A673 (cell line): ENCODE data around the gene KCNT2. TPM values are rescaled to one million over a fixed set of nuclear protein-coding genes. Genes with fewer than 3 reads are reported as not detected.

Experiments
- BruUV-seq: library from RNA; stranded (reverse); fragments of 400-500 nt; replicated peaks from 2 replicates; lab custom pipeline; 2021; lab: Mats Ljungman, UMichigan
- CTCF ChIA-PET: fragments of 300-600 bp; sonication (Branson Sonifier 250); formaldehyde crosslinking; loops from one replicate; lab custom pipeline; 2022; ENCODE audit warnings: antibody characterized with exemption; lab: Charles Lee
- POLR2A ChIA-PET: fragments of 300-600 bp; sonication (Branson Sonifier 250); formaldehyde crosslinking; loops from one replicate; lab custom pipeline; 2022; ENCODE audit warnings: antibody characterized with exemption; ENCODE audit not compliant: low non-redundant PET; lab: Charles Lee
- DNase-seq: peaks from one replicate; pipeline ENCODE4 v3.0.0-alpha.2; 2015; ENCODE audit warnings: low spot score
- H3K27ac ChIP-seq: fragments of 200-600 bp; sonication (generic); 2 replicates; pipeline ENCODE4 v1.5.1; 2016; ENCODE audit warnings: mixed run types, low read depth, mild to moderate bottlenecking, mixed read lengths, antibody characterized with exemption, low read length; ENCODE audit not compliant: poor library complexity, severe bottlenecking
- H3K27me3 ChIP-seq: fragments of 200-600 bp; sonication (generic); replicated peaks from 2 replicates; pipeline ENCODE4 v1.6.1; 2017; ENCODE audit warnings: mixed run types, low read depth, mild to moderate bottlenecking, mixed read lengths, antibody characterized with exemption, low read length; ENCODE audit not compliant: insufficient read depth, poor library complexity
- H3K36me3 ChIP-seq: fragments of 200-600 bp; sonication (generic); 2 replicates; pipeline ENCODE4 v1.6.1; 2016; ENCODE audit warnings: mixed run types, mild to moderate bottlenecking, mixed read lengths, antibody characterized with exemption, low read length; ENCODE audit not compliant: insufficient read depth, poor library complexity, severe bottlenecking
- H3K4me1 ChIP-seq: fragments of 200-600 bp; sonication (generic); 2 replicates; pipeline ENCODE4 v1.6.1; 2017; ENCODE audit warnings: mixed run types, mild to moderate bottlenecking, mixed read lengths, antibody characterized with exemption, low read length; ENCODE audit not compliant: insufficient read depth, poor library complexity, severe bottlenecking
- H3K4me3 ChIP-seq: fragments of 200-600 bp; sonication (generic); 2 replicates; pipeline ENCODE4 v1.5.1; 2016; ENCODE audit warnings: low read depth, mixed run types, mild to moderate bottlenecking, mixed read lengths, low read length; ENCODE audit not compliant: poor library complexity, severe bottlenecking
- H3K9me3 ChIP-seq: fragments of 200-600 bp; sonication (generic); 2 replicates; pipeline ENCODE4 v1.6.1; 2016; ENCODE audit warnings: mixed run types, low read depth, mild to moderate bottlenecking, mixed read lengths, antibody characterized with exemption, low read length; ENCODE audit not compliant: poor library complexity, severe bottlenecking
- EZH2 ChIP-seq: fragments of 200-600 bp; sonication (generic); IDR thresholded peaks from 2 replicates; pipeline ENCODE4 v1.6.1; 2017; ENCODE audit warnings: borderline replicate concordance, low read depth, mild to moderate bottlenecking, mixed read lengths, antibody characterized with exemption, low read length; ENCODE audit not compliant: poor library complexity, severe bottlenecking
- intact Hi-C: fragments of 100-400 bp; cut with micrococcal nuclease; formaldehyde crosslinking; loops from one replicate; pipeline ENCODE4 v1.10.0; 2022; ENCODE audit not compliant: unreplicated experiment
- total RNA-seq: library from RNA; stranded (reverse); gene quantifications from 2 replicates; pipeline ENCODE4 v1.2.3, GENCODE V29; 2021
- TF ChIP-seq, protein P1 (sequence below): fragments of 300-800, 200-600 bp; sonication (generic); conservative IDR thresholded peaks from 2 replicates; pipeline ENCODE4 v1.5.1; 2017; ENCODE audit warnings: low read depth, mild to moderate bottlenecking, antibody characterized with exemption, low read length, moderate library complexity, mixed read lengths

The KCNT2 gene
- total RNA-seq, 1 experiment from 2014 or later: 1.2 TPM

DNA sequence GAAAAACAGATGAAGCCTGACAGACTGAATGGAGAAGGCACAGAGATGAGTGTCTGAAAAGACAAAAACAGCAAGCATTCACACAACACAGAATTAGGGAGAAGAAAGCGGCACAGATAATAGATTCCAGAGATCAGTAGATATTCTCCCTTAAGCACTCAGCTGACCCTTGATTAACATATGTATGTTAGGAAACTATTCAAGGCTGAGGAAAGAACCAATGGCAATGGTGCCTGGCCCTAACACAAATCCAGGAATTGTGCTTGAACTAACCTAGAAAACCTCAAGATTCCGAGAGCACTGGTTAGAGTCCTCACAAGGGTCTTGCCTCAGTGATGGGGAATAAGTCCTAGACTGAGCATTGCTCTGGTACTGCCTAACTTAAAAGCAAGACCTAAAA lies 30.9 kb downstream of the KCNT2 start:
- H3K4me1 ChIP-seq: no peaks in the 10 kb centered on the region
- no peak for TF ChIP-seq EZH2
- TF ChIP-seq, protein P1, sequence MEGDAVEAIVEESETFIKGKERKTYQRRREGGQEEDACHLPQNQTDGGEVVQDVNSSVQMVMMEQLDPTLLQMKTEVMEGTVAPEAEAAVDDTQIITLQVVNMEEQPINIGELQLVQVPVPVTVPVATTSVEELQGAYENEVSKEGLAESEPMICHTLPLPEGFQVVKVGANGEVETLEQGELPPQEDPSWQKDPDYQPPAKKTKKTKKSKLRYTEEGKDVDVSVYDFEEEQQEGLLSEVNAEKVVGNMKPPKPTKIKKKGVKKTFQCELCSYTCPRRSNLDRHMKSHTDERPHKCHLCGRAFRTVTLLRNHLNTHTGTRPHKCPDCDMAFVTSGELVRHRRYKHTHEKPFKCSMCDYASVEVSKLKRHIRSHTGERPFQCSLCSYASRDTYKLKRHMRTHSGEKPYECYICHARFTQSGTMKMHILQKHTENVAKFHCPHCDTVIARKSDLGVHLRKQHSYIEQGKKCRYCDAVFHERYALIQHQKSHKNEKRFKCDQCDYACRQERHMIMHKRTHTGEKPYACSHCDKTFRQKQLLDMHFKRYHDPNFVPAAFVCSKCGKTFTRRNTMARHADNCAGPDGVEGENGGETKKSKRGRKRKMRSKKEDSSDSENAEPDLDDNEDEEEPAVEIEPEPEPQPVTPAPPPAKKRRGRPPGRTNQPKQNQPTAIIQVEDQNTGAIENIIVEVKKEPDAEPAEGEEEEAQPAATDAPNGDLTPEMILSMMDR: no peak
- H3K27ac ChIP-seq: no peak overlapping the region
- CTCF ChIA-PET: no interaction called here
- H3K36me3 ChIP-seq: no peaks in the 10 kb centered on the region
- DNase-seq: no peak
- intact Hi-C loops: no loop called here
- no peaks in the 10 kb centered on the region for H3K27me3 ChIP-seq
- BruUV-seq: no TSS peak
- no peaks in the 10 kb centered on the region for H3K9me3 ChIP-seq
- POLR2A ChIA-PET: no interaction called here
- H3K4me3 ChIP-seq: no peak overlapping the region

DNA sequence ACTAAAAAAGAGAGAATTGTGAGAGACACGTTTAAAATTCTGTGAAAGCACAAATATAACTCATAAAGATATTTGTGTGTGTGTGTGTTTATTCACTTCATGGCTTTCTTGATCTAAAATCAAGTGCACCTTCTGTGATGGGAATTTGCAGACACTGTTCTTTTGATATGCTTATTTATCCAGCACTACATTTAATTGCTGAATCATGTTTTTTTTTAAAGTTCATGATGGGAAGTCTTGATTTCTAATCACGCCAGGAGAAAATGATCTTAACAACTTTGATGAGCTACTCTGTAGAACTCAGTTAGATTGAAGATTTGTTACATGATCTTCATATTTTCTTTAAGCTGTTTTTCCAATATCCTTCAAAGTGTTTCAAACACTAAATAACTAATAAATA lies 35.0 kb downstream of the KCNT2 start:
- Histone ChIP-seq H3K27me3 (no peaks in the 10 kb centered on the region), H3K36me3 (no peaks in the 10 kb centered on the region), H3K27ac (no peak overlapping the region), H3K9me3 (no peaks in the 10 kb centered on the region), H3K4me1 (no peaks in the 10 kb centered on the region), H3K4me3 (no peak overlapping the region)
- intact Hi-C loops: no loop called here
- DNase-seq: no peak
- ChIA-PET POLR2A (no interaction called here), CTCF (no interaction called here)
- no TSS peak for BruUV-seq
- TF ChIP-seq, protein P1: no peak
- no peak for TF ChIP-seq EZH2

DNA sequence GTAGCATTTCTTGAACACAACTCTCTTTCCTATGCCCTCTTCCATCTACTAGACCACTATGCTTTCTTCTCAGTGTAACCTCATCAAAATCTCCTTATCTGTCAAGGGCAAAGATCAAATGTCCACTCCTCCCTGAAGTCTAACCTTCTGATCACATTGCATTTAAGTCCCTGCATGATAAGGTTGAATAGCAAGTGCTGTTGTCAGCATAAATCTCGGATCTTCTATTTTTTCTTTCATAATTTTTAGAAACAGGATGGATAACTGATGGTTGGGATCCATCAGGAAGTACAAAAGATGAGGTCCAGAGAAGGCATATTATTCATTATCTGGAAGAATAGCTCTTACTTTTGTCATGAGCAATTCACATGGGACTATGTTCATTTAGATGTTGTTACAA lies 41.0 kb downstream of the KCNT2 start:
- TF ChIP-seq EZH2: no peak
- TF ChIP-seq, protein P1: no peak
- Histone ChIP-seq H3K9me3 (no peaks in the 10 kb centered on the region), H3K4me3 (no peak overlapping the region), H3K36me3 (no peaks in the 10 kb centered on the region), H3K27me3 (no peaks in the 10 kb centered on the region), H3K4me1 (no peaks in the 10 kb centered on the region), H3K27ac (no peak overlapping the region)
- no TSS peak for BruUV-seq
- CTCF ChIA-PET: no interaction called here
- POLR2A ChIA-PET: no interaction called here
- intact Hi-C loops: no loop called here
- DNase-seq: no peak
